GM19324 (cell line): ENCODE data around the gene MAX.
"Not testable (repeated sequence)": the region's sequence is repeated elsewhere in the genome, so short reads cannot be mapped to it uniquely, and the experiment has no call there.

Source experiments
- ATAC-seq: cut with Tn5 transposase; IDR thresholded peaks from one replicate; pipeline ENCODE4 v1.9.1; 2021; ENCODE audit warnings: mild to moderate bottlenecking, moderate library complexity; ENCODE audit not compliant: unreplicated experiment, low FRiP score

The MAX gene

GRCh38 chr14:65041434-65041915 lies 60.8 kb downstream of the MAX start:
- ATAC-seq = no peak

GRCh38 chr14:65040666-65041433 lies 61.5 kb downstream of the MAX start:
- no peak for ATAC-seq

GRCh38 chr14:65038966-65039365 lies 63.4 kb downstream of the MAX start:
- no peak for ATAC-seq

- no peak for ATAC-seq
These were observed 67.3 kb downstream of the MAX start for GRCh38 chr14:65035049-65035448.

GRCh38 chr14:65034021-65034420 lies 68.3 kb downstream of the MAX start:
- ATAC-seq = no peak

GRCh38 chr14:65033181-65033580 lies 69.1 kb downstream of the MAX start:
- no peak for ATAC-seq

- no peak for ATAC-seq
These were observed 70.0 kb downstream of the MAX start for GRCh38 chr14:65032319-65032718.

- not testable (repeated sequence) for ATAC-seq
These were observed 71.0 kb downstream of the MAX start for GRCh38 chr14:65031321-65031720.

GRCh38 chr14:65028937-65029336 lies 73.4 kb downstream of the MAX start:
- no peak for ATAC-seq

GRCh38 chr14:65027127-65027799 lies 75.1 kb downstream of the MAX start:
- ATAC-seq = no peak

- ATAC-seq = no peak
These were observed 75.8 kb downstream of the MAX start for GRCh38 chr14:65026526-65026925.

GRCh38 chr14:65025818-65026217 lies 76.5 kb downstream of the MAX start:
- ATAC-seq = no peak
